ENCODE measurements around the gene FJX1.

GRCh38 chr11:35605706-35606105 is 12.6 kb upstream of the FJX1 start:
- TF ChIP-seq, protein P1, sequence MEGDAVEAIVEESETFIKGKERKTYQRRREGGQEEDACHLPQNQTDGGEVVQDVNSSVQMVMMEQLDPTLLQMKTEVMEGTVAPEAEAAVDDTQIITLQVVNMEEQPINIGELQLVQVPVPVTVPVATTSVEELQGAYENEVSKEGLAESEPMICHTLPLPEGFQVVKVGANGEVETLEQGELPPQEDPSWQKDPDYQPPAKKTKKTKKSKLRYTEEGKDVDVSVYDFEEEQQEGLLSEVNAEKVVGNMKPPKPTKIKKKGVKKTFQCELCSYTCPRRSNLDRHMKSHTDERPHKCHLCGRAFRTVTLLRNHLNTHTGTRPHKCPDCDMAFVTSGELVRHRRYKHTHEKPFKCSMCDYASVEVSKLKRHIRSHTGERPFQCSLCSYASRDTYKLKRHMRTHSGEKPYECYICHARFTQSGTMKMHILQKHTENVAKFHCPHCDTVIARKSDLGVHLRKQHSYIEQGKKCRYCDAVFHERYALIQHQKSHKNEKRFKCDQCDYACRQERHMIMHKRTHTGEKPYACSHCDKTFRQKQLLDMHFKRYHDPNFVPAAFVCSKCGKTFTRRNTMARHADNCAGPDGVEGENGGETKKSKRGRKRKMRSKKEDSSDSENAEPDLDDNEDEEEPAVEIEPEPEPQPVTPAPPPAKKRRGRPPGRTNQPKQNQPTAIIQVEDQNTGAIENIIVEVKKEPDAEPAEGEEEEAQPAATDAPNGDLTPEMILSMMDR (conservative IDR thresholded peaks at IDR 0.05; ENCODE audit: low read length): no peak
- no peak for TF ChIP-seq EZH2phosphoT487 (IDR thresholded peaks at IDR 0.05; ENCODE audit: borderline replicate concordance, low read depth, low read length)

All from OCI-LY7 (cell line).